PC-3 (cell line): ENCODE data around the gene NTM.

Experiments used
- CTCF ChIP-seq: fragments of 300-600 bp; sonication (generic); conservative IDR thresholded peaks from 2 replicates; pipeline ENCODE4 v1.5.1; 2017; ENCODE audit warnings: antibody characterized with exemption, low read depth, mild to moderate bottlenecking, low read length
- EZH2 ChIP-seq: fragments of 300-600 bp; sonication (generic); IDR thresholded peaks from one replicate; pipeline ENCODE4 v1.6.1; 2017; ENCODE audit warnings: antibody characterized with exemption, mild to moderate bottlenecking, low read length; ENCODE audit not compliant: unreplicated experiment
- EZH2phosphoT487 ChIP-seq: fragments of 300-600 bp; sonication (generic); IDR thresholded peaks from 2 replicates; pipeline ENCODE4 v1.6.1; 2018; ENCODE audit warnings: mild to moderate bottlenecking, antibody characterized with exemption, low read length, borderline replicate concordance

- TF ChIP-seq CTCF = no peak
- no peak for TF ChIP-seq EZH2
- no peak for TF ChIP-seq EZH2phosphoT487
Measured at GRCh38 chr11:131512228-131512627, 141.8 kb downstream of the NTM start.
